WTC11 (cell line): ENCODE data around the gene ECE1. TPM values are rescaled to one million over a fixed set of nuclear protein-coding genes. Genes with fewer than 3 reads are reported as not detected.

Experiments used
- ATAC-seq: fragments of 200-7000 bp; cut with Tn5 transposase; 2 replicates; pipeline ENCODE4 v1.10.0; 2021; ENCODE audit warnings: mild to moderate bottlenecking, moderate library complexity
- CTCF ChIA-PET: fragments of 300-600 bp; sonication (Branson Sonifier 250); formaldehyde crosslinking; loops from one replicate; lab custom pipeline; 2021; ENCODE audit warnings: antibody characterized with exemption; lab: Charles Lee
- POLR2A ChIA-PET: fragments of 350-600 bp; sonication (Branson Sonifier 250); formaldehyde crosslinking; loops from one replicate; lab custom pipeline; 2021; ENCODE audit warnings: antibody characterized with exemption; lab: Charles Lee
- DNase-seq: peaks from one replicate; pipeline ENCODE4 v3.0.0; 2021; ENCODE audit warnings: low spot score
- H3K27ac Mint-ChIP-seq: 2 replicates; pipeline ENCODE4 v1.8.0; 2021; ENCODE audit warnings: mixed read lengths
- H3K27me3 Mint-ChIP-seq: 2 replicates; pipeline ENCODE4 v1.8.0; 2021; ENCODE audit warnings: low read depth, mild to moderate bottlenecking, moderate library complexity, mixed read lengths
- H3K36me3 Mint-ChIP-seq: 2 replicates; pipeline ENCODE4 v1.8.0; 2021; ENCODE audit warnings: mixed read lengths
- H3K4me1 Mint-ChIP-seq: 2 replicates; pipeline ENCODE4 v1.8.0; 2022; ENCODE audit warnings: mixed read lengths
- H3K4me3 Mint-ChIP-seq: 2 replicates; pipeline ENCODE4 v1.8.0; 2021; ENCODE audit warnings: mild to moderate bottlenecking, moderate library complexity, mixed read lengths
- H3K9me3 Mint-ChIP-seq: 2 replicates; pipeline ENCODE4 v1.8.0; 2021; ENCODE audit warnings: mixed read lengths
- ARID4B ChIP-seq: sonication (generic); formaldehyde crosslinking; IDR thresholded peaks from 2 replicates; pipeline ENCODE4 v1.8.0; 2023; ENCODE audit warnings: missing genetic modification reagents, mild to moderate bottlenecking, borderline replicate concordance
- ATF6 ChIP-seq: sonication (generic); formaldehyde crosslinking; IDR thresholded peaks from 2 replicates; pipeline ENCODE4 v1.8.1; 2023; ENCODE audit warnings: mild to moderate bottlenecking, missing genetic modification reagents
- CBFB ChIP-seq: sonication (generic); formaldehyde crosslinking; IDR thresholded peaks from 2 replicates; pipeline ENCODE4 v1.8.1; 2022; ENCODE audit warnings: mild to moderate bottlenecking, low read depth, missing genetic modification reagents
- CDX4 ChIP-seq: fragments of 250-450 bp; sonication (Bioruptor Pico); IDR thresholded peaks from 2 replicates; pipeline ENCODE4 v1.9.0; 2021; ENCODE audit warnings: moderate library complexity, mild to moderate bottlenecking, inconsistent platforms, borderline replicate concordance
- GABPB1 ChIP-seq: sonication (generic); formaldehyde crosslinking; IDR thresholded peaks from 2 replicates; pipeline ENCODE4 v1.8.1; 2023; ENCODE audit warnings: mild to moderate bottlenecking, missing genetic modification reagents
- JUN ChIP-seq: sonication (generic); formaldehyde crosslinking; IDR thresholded peaks from 2 replicates; pipeline ENCODE4 v1.8.0; 2023; ENCODE audit warnings: mild to moderate bottlenecking, missing genetic modification reagents
- NR2C2 ChIP-seq: sonication (generic); formaldehyde crosslinking; IDR thresholded peaks from 2 replicates; pipeline ENCODE4 v1.8.0; 2022; ENCODE audit warnings: mild to moderate bottlenecking, missing genetic modification reagents
- SMAD3 ChIP-seq: sonication (generic); formaldehyde crosslinking; IDR thresholded peaks from 2 replicates; pipeline ENCODE4 v1.8.0; 2022; ENCODE audit warnings: missing genetic modification reagents, mild to moderate bottlenecking, borderline replicate concordance
- TCF7 ChIP-seq: sonication (generic); formaldehyde crosslinking; IDR thresholded peaks from 2 replicates; pipeline ENCODE4 v1.8.0; 2022; ENCODE audit warnings: mild to moderate bottlenecking, low read depth, missing genetic modification reagents, moderate library complexity
- ZBTB21 ChIP-seq: sonication (generic); formaldehyde crosslinking; IDR thresholded peaks from 2 replicates; pipeline ENCODE4 v1.8.1; 2023; ENCODE audit warnings: mild to moderate bottlenecking, missing genetic modification reagents, borderline replicate concordance
- ZNF121 ChIP-seq: sonication (generic); formaldehyde crosslinking; IDR thresholded peaks from 2 replicates; pipeline ENCODE4 v1.8.0; 2023; ENCODE audit warnings: missing genetic modification reagents
- ZNF396 ChIP-seq: fragments of 250-450 bp; sonication (Bioruptor Pico); IDR thresholded peaks from 2 replicates; pipeline ENCODE4 v1.8.0; 2021; ENCODE audit warnings: mild to moderate bottlenecking, moderate library complexity, borderline replicate concordance
- ZNF671 ChIP-seq: fragments of 250-450 bp; sonication (Bioruptor Pico); IDR thresholded peaks from 2 replicates; pipeline ENCODE4 v1.8.0; 2021; ENCODE audit warnings: mild to moderate bottlenecking
- total RNA-seq: library from RNA; stranded (reverse); gene quantifications from 3 replicates; pipeline ENCODE4 v1.2.3, GENCODE V29; 2021
- TF ChIP-seq, protein P1 (sequence below): sonication (generic); formaldehyde crosslinking; IDR thresholded peaks from 2 replicates; pipeline ENCODE4 v1.8.1; 2022; ENCODE audit warnings: mild to moderate bottlenecking, moderate library complexity, missing genetic modification reagents

The ECE1 gene
- total RNA-seq, 1 experiment from 2014 or later: 45.0 TPM

DNA sequence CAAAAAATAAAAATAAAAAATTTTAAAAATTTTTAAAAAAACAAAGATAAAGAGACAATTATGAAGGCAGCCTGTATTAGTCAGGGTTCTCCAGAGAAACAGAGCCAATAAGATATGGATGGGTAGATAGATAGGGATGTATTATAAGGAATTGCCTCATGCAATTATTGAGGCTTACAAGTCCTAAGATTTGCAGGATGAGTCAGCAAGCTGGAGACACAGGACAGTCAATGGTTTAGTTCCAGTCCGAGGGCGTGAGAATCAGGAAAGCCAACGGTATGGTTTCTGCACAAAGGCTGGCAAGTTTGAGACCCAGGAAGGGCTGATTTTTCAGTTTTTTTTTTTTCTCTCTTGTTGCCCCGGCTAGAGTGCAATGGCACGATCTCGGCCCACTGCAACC is 89.5 kb downstream of the ECE1 start:
- H3K4me3 Mint-ChIP-seq: no peak overlapping the region
- no peaks in the 10 kb centered on the region for H3K9me3 Mint-ChIP-seq
- DNase-seq: no peak
- CTCF ChIA-PET: interaction anchor here (1.4 to 2.2 kb wide), 2 partner anchors 16 to 44 kb away, joined by 4 to 8 read pairs; no protein-coding TSS in a partner anchor
- no peaks in the 10 kb centered on the region for H3K4me1 Mint-ChIP-seq
- no peak overlapping the region for H3K27ac Mint-ChIP-seq
- TF ChIP-seq CDX4: no peak
- no peak for TF ChIP-seq ATF6 (CRISPR knock-in tag)
- no peak for TF ChIP-seq NR2C2 (CRISPR knock-in tag)
- TF ChIP-seq ARID4B (CRISPR knock-in tag): no peak
- TF ChIP-seq, all 79 proteins: peak for 0
- H3K27me3 Mint-ChIP-seq: peaks cover 36% of the 10 kb centered on the region
- POLR2A ChIA-PET: no interaction called here
- H3K36me3 Mint-ChIP-seq: no peaks in the 10 kb centered on the region
- ATAC-seq: no peak

GRCh38 chr1:21198929-21199328 is 91.3 kb downstream of the ECE1 start:
- ChIA-PET CTCF (no interaction called here), POLR2A (interaction anchor here (0.6 kb wide), 1 partner anchor 118 kb away, joined by 5 read pairs; no protein-coding TSS in a partner anchor)
- no peak for DNase-seq
- Mint-ChIP-seq H3K9me3 (no peaks in the 10 kb centered on the region), H3K27me3 (peaks cover 53% of the 10 kb centered on the region), H3K4me3 (no peak overlapping the region), H3K36me3 (no peaks in the 10 kb centered on the region), H3K27ac (no peak overlapping the region), H3K4me1 (no peaks in the 10 kb centered on the region)
- ATAC-seq: no peak
- TF ChIP-seq ZNF121 (CRISPR knock-in tag): no peak
- no peak for TF ChIP-seq ZNF671 (CRISPR knock-in tag)
- no peak for TF ChIP-seq TCF7 (CRISPR knock-in tag)
- no peak for TF ChIP-seq GABPB1
- TF ChIP-seq ZBTB21 (CRISPR knock-in tag): no peak
- TF ChIP-seq SMAD3 (CRISPR knock-in tag): no peak
- TF ChIP-seq JUN (CRISPR knock-in tag): no peak
- TF ChIP-seq CBFB (CRISPR knock-in tag): no peak
- TF ChIP-seq, protein P1, sequence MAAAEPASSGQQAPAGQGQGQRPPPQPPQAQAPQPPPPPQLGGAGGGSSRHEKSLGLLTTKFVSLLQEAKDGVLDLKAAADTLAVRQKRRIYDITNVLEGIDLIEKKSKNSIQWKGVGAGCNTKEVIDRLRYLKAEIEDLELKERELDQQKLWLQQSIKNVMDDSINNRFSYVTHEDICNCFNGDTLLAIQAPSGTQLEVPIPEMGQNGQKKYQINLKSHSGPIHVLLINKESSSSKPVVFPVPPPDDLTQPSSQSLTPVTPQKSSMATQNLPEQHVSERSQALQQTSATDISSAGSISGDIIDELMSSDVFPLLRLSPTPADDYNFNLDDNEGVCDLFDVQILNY (CRISPR knock-in tag): no peak
- TF ChIP-seq CDX4: no peak

- no peaks in the 10 kb centered on the region for H3K36me3 Mint-ChIP-seq
- ChIA-PET POLR2A (no interaction called here), CTCF (interaction anchor here (0.7 to 1.2 kb wide), 3 partner anchors 9 to 78 kb away, joined by 3 read pairs; no protein-coding TSS in a partner anchor)
- no peaks in the 10 kb centered on the region for H3K4me1 Mint-ChIP-seq
- no peak overlapping the region for H3K27ac Mint-ChIP-seq
- ATAC-seq (no peak), DNase-seq (no peak)
- no peaks in the 10 kb centered on the region for H3K9me3 Mint-ChIP-seq
- H3K27me3 Mint-ChIP-seq: peaks cover 93% of the 10 kb centered on the region
- no peak overlapping the region for H3K4me3 Mint-ChIP-seq
- no peak for TF ChIP-seq ZNF396 (CRISPR knock-in tag)
- TF ChIP-seq, all 79 proteins: peak for 0
Observed at GRCh38 chr1:21192871-21193270, 97.4 kb downstream of the ECE1 start.
